HG02970 (cell line): Measurements from ENCODE around the gene KIF4A.
"Not testable (repeated sequence)": the region's sequence is repeated elsewhere in the genome, so short reads cannot be mapped to it uniquely, and the experiment has no call there.

ENCODE experiments used
- ATAC-seq: cut with Tn5 transposase; IDR thresholded peaks from one replicate; pipeline ENCODE4 v1.9.1; 2021; ENCODE audit warnings: mild to moderate bottlenecking, moderate library complexity, moderate number of reproducible peaks; ENCODE audit not compliant: unreplicated experiment, low FRiP score

Gene KIF4A

DNA sequence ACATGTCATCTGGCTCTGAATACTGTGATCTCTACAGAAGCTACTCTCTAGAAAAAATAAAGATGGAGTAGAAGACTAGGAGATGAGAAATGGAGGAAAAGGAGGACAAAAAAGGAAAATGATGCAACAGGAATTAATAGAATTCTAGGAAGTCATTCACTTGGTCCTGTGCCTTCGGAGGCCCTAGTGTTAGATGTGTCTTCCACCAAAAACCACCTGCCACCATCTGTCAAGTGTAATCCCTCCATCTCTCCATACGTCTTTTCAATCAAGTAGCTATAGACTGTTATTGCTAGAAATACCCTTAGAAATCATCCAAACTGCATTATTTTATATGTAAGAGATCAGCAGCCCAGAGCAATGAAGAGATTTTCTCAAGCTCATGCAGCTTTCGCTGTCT lies 10.8 kb upstream of the KIF4A start:
- ATAC-seq = no peak

DNA sequence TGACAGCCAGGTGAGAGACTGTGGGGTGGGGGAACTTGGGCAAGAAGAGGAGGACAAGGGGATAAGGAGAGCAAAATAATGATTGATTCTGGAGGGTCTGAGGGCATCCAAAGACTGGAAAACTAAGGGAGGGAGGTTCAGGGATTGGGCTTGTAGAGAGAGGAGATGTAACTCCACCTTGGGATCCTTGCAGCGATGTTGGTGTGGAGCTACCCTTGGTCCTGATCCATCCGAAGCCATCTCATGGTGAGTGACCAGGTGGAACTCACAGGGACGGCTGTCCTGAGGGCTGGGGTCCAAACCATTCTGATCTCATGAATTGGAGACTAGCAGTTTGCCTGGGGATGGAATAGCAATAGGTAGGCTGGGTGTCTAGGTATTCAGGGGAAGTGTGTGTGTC lies 9.3 kb upstream of the KIF4A start:
- no peak for ATAC-seq

GRCh38 chrX:70281951-70282350 lies 8.0 kb upstream of the KIF4A start, which contains the start of gene RAB41:
Gene RAB41, plus strand, starts transcription at chrX:70282172. Its CDS starts 46 bp downstream, at chrX:70282218.
- ATAC-seq = no peak

- no peak for ATAC-seq
Observed at GRCh38 chrX:70289168-70289792, 624 bp upstream of the KIF4A start.

GRCh38 chrX:70292788-70293187 lies 2.9 kb downstream of the KIF4A start:
- ATAC-seq = no peak

DNA sequence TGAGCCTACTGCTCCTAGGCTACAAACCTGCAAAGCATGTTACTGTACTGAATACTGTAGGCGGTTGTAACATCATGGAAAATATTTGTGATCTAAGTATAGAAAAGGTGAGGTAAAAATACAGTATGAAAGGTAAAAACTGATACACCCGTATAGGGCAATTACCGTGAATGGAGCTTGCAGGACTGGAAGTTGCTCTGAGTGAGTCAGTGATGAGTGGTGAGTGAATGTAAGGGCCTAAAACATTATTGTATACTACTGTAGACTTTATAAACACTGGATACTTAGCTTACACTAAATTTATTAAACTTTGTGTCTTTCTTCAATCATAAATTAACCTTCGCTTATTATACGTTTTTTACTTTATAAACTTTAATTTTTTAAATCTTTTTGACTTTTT lies 3.7 kb downstream of the KIF4A start:
- no peak for ATAC-seq

DNA sequence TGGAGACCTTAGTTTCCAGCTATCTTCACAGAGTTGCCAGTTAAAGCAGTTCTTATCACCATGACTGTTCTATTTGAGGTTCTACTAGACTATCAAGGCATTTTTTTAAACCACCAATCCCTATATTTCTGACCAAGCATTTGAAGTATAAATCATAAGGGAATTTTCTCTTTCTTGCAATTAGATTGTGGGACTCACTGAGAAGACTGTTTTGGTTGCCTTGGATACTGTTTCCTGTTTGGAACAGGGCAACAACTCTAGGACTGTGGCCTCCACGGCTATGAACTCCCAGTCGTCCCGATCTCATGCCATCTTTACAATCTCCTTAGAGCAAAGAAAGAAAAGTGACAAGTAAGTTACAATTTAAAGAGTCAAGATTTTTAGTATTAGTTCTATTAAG lies 11.8 kb downstream of the KIF4A start:
- no peak for ATAC-seq

DNA sequence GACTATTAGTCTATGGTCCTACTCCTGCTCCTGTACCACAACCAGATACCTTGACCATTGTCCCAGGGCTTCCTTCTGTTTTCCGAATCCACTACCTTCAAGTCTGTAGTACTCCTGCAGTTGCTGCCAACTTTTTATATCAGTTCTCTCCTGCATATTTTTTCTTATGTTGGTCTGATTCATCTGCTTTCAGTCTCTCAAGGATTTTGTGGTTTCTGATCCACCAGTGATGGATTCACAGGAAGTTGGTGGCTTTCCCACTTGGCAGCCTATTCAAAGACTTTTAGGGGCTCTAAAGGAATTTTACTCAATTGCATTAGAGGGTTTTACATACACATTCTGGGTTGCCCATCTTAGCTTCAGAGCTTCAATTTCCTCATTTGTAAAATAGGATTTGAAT lies 23.6 kb downstream of the KIF4A start:
- ATAC-seq = no peak

- no peak for ATAC-seq
Observed at GRCh38 chrX:70322784-70323183, 32.9 kb downstream of the KIF4A start.

DNA sequence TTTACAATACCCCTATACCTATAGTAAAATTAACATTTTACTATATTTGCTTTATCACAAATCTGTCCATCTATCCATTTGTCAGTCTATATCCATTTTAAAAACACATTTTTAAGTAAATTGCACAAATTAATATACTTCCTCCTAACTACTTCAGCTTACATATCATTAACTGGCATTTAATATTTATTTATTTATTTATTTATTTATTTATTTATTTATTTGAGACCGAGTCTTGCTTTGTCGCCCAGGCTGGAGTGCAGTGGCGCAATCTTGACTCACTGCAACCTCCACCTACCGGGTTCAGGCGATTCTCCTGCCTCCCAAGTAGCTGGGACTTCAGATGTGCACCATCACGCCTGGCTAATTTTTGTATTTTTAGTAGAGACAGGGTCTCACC lies 33.7 kb downstream of the KIF4A start:
- not testable (repeated sequence) for ATAC-seq

- ATAC-seq = no peak
Observed at GRCh38 chrX:70324326-70324725, 34.4 kb downstream of the KIF4A start.

DNA sequence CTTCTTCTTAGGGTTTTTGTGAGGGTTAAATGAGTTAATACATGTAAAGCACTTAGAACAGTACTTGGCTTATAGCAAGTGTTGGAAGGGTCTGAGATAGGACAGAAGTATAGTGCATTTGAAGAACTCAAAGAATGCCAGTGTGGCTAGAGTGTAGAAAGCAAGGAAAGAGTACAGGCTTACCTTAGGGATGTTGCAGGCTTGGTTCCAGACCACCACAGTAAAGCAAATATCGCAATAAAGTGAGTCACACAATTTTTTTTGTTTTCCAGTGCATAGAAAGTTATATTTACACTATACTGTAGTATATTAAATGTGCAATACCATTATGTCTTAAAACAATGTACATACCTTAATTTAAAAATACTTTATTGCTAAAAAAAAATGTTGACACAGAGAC lies 41.3 kb downstream of the KIF4A start:
- ATAC-seq = no peak

DNA sequence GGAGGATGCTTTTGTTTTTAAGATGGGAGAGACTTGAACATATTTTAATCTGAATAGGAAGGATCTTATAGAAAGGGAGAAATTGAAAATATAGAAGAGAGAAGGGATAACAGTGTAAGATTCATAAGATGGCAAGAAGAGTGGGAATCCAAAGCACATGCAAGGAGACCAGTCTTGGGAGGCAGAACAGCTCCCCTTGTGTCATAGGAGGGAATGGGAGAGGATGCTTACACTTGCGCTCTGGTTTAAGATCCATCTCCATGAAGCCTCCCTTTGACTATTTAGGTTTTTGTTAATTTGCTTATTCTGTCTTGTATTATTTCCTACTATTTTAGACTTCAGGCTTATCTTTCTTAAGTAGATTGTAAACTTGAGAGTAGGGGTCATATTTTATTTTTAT lies 42.7 kb downstream of the KIF4A start:
- no peak for ATAC-seq

DNA sequence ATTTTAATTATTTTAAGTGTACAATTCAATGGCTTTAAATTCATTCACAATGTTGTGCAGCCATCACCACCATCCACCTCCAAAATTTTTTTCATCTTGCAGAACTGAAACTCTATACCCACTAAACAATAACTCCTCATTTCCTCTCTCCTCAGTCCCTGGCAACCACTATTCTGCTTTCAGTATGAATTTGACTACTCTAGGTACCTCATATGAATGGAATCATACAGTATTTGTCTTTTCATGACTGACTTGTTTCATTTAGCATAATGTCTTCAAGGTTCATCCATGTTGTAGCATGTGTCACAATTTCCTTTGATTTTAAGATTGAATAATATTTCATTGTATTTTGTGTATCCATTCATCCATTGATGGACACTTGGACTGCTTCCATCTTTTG lies 46.9 kb downstream of the KIF4A start:
- peak; percentile 98 for ATAC-seq

DNA sequence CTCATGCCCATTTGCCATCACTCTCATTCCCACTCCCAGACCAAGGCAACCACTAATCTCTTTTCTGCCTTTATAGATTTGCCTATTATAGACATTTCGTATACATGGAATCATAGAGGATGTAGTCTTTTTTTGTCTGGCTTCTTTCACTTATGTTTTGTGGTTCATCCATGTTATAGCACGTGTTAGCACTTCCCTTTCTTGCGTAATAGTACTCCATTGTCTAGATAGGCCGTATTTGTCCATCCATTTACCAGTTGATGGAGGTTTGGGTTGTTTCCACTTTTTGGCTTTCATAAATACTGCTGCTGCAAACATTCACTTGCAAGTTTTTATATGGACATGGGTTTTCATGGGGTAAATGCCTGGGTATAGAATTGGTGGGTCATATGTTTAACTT lies 48.4 kb downstream of the KIF4A start:
- ATAC-seq = no peak

- no peak for ATAC-seq
Observed at GRCh38 chrX:70343435-70343834, 53.5 kb downstream of the KIF4A start.

- ATAC-seq = no peak
Observed at GRCh38 chrX:70346418-70347070, 56.6 kb downstream of the KIF4A start.

GRCh38 chrX:70348825-70349224 lies 58.9 kb downstream of the KIF4A start:
- not testable (repeated sequence) for ATAC-seq

DNA sequence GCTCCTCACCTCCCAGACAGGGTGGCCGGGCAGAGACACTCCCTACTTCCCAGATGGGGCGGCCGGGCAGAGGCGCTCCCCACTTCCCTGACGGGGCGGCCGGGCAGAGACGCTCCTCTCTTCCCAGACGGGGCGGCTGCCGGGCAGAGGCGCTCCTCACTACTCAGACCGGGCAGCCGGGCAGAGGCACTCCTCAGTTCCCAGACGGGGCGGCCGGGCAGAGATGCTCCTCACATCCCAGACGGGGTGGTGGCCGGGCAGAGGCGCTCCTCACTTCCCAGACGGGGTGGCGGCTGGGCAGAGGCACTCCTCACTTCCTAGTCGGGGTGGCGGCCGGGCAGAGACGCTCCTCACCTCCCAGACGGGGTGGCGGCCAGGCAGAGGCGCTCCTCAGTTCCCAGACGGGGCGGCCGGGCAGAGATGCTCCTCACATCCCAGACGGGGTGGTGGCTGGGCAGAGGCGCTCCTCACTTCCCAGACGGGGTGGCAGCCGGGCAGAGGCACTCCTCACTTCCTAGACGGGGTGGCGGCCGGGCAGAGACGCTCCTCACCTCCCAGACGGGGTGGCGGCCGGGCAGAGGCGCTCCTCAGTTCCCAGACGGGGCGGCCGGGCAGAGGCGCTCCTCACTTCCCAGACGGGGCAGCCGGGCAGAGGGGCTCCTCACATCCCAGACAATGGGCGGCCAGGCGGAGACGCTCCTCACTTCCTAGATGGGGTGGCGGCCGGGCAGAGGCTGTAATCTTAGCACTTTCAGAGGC lies 59.6 kb downstream of the KIF4A start:
- not testable (repeated sequence) for ATAC-seq

DNA sequence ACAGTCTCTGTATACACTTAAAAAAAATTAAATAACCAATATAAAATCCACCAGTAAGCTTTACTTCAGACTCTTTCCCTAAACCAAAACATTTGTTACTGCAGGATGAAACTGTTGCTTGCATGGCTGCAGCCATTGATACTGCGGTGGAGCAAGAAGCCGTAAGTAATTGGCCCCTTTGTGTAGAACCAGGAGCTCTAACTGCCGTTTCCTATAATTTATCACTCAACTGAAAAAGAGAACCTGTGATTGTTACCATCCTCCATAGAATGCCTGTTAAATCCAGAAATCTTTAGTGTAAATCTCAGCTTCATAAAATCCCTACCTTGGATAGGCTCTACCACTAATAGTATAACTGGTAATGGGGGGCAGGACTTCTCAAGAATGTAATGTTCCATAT lies 62.6 kb downstream of the KIF4A start:
- ATAC-seq = no peak

GRCh38 chrX:70353514-70353913 lies 63.6 kb downstream of the KIF4A start:
- ATAC-seq = no peak

DNA sequence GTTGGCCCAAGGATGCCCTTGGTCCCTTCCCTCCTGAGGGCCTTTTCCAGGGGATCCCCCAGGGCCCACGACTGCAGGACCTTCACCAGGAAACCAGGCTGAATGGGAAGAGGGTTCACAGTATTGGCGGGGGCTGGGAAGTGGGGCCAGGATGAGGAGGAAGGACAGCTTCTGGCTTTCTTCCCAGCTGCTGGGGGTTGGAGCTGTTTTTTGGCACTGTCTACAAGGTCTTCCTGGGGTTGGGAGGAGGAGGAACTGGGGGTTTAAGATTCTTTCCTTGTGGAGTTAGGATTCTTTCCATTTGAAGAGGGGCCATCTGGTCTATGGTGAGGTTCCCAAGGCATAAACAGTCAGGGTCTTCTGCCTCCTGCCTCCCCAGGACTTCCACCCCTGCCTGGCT lies 64.8 kb downstream of the KIF4A start:
- ATAC-seq = no peak
